ENCODE results near the gene TRIOBP.

TRIOBP gene

DNA sequence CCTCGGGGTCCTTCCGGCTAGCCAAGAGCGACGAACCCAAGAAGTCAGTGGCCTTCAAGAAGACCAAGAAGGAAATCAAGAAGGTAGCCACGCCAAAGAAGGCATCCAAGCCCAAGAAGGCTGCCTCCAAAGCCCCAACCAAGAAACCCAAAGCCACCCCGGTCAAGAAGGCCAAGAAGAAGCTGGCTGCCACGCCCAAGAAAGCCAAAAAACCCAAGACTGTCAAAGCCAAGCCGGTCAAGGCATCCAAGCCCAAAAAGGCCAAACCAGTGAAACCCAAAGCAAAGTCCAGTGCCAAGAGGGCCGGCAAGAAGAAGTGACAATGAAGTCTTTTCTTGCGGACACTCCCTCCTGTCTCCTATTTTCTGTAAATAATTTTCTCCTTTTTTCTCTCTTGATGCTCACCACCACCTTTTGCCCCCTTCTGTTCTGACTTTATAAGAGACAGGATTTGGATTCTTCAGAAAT is 109.0 kb downstream of the TRIOBP start:
- Histone ChIP-seq H3K4me1 (ENCODE audit: control insufficient read depth in 2 of 2, insufficient read depth in 2 of 2, low read length in 2 of 2) (peaks cover 26 to 27% of the 10 kb centered on the region in 2 donors), H3K4me3 (ENCODE audit: low read length in 2 of 2) (peak overlapping the region; percentile 80 to 85), H3K27ac (ENCODE audit: low read depth in 2 of 2, low read length in 2 of 2) (peak overlapping the region; percentile 94 to 96), H3K27me3 (ENCODE audit: control insufficient read depth in 2 of 2, insufficient read depth in 2 of 2, low read length in 2 of 2) (no peaks in the 10 kb centered on the region), H3K36me3 (ENCODE audit: control insufficient read depth in 2 of 2, insufficient read depth in 2 of 2, low read length in 2 of 2) (no peaks in the 10 kb centered on the region), H3K9me3 (ENCODE audit: control insufficient read depth in 2 of 2, low read length in 2 of 2) (no peaks in the 10 kb centered on the region), H3K9ac (ENCODE audit: low read depth in 1 of 2, low read length in 2 of 2) (peak overlapping the region; percentile 87 to 90)

DNA sequence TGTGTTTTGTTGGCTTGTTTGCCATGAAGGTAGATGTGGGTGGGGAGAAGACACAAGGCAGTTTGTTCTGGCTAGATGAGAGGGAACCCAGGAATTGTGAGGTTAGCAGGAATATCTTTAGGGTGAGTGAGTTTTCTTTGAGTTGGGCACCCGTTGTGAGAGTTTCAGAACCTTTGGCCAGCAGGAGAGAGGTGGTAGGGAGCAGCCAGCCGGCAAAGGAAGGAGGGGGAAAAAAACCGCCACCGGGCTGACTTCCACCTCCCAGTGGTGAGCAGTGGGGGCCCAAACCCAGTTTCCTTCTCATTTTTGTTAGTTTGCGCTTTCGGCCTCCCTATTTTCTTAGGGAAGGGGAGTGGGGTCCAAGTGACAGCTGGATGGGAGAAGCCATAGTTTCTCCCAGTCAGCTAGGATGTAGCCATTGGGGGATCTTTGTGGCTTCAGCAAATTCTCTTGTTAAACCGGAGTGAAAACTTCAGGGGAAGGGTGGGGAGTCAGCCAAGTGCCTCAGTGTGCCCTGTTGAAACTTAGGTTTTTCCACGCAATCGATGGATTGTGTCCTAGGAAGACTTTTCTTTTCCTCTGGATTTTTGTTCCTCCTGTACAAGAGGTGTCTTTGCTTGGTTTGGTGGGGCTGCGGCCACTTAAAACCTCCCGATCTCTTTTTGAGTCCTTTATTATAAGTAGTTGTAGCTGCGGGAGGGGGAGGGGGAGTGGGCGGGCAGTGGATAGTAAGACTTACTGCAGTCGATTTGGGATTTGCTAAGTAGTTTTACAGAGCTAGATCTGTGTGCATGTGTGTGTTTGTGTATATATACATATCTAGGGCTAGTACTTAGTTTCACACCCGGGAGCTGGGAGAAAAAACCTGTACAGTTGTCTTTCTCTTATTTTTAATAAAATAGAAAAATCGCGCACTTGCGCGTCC is 109.8 kb downstream of the TRIOBP start:
- peaks cover 23 to 27% of the 10 kb centered on the region in 2 donors for H3K4me1 ChIP-seq (ENCODE audit: control insufficient read depth in 2 of 2, insufficient read depth in 2 of 2, low read length in 2 of 2)
- H3K27me3 ChIP-seq (ENCODE audit: control insufficient read depth in 2 of 2, insufficient read depth in 2 of 2, low read length in 2 of 2) = no peaks in the 10 kb centered on the region
- no peaks in the 10 kb centered on the region for H3K36me3 ChIP-seq (ENCODE audit: control insufficient read depth in 2 of 2, insufficient read depth in 2 of 2, low read length in 2 of 2)
- H3K27ac ChIP-seq (ENCODE audit: low read depth in 2 of 2, low read length in 2 of 2) = peak overlapping the region; percentile 94 to 96
- peak overlapping the region; percentile 87 to 90 for H3K9ac ChIP-seq (ENCODE audit: low read depth in 1 of 2, low read length in 2 of 2)
- peak overlapping the region; percentile 80 to 85 for H3K4me3 ChIP-seq (ENCODE audit: low read length in 2 of 2)
- no peaks in the 10 kb centered on the region for H3K9me3 ChIP-seq (ENCODE audit: control insufficient read depth in 2 of 2, low read length in 2 of 2)

DNA sequence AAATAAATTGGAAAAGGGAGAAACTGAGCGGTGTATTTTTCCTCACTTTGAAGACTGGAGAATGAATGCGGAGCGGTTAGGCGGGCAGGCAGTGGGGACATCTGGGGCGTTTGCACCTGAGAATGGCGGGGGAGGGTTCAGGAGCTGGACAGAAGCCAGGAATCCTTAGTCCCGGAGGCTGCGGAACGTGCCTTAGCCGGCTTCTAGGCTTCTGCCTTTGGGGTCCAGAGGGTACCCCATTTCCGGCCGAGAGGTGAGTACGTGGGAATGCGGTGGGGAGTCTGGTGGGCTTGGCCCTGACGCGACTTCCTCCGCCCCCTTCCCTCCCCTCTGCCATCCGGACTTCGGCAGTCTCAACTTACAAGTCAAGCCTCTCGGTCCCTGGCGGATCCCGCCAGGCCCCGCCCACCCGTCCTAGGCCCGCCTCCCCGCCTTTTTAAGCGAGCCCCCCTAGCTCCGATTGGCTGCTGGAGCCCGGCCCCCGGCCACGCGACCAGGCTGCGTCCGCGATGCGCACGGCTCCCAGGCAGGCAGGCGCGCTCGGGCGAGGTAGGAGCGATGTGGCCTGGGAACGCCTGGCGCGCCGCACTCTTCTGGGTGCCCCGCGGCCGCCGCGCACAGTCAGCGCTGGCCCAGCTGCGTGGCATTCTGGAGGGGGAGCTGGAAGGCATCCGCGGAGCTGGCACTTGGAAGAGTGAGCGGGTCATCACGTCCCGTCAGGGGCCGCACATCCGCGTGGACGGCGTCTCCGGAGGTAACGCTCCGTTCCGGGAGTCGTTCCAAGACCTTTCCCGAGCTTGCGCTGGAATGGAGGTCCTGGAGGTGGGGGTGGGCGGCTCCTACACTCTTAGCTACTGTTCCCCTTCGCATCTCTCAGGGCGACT is 110.8 kb downstream of the TRIOBP start, which contains the start of gene GCAT:
Gene GCAT, plus strand, starts transcription at position 525 of the 884 bp plus-strand sequence. Its CDS starts 34 bp downstream, at position 559.
- Histone ChIP-seq H3K27ac (ENCODE audit: low read depth in 2 of 2, low read length in 2 of 2) (peak within 1 kb of the TSS; percentile 94 to 96), H3K4me3 (ENCODE audit: low read length in 2 of 2) (peak within 1 kb of the TSS; percentile 80 to 85), H3K9me3 (ENCODE audit: control insufficient read depth in 2 of 2, low read length in 2 of 2) (no peaks in the 10 kb centered on the region), H3K27me3 (ENCODE audit: control insufficient read depth in 2 of 2, insufficient read depth in 2 of 2, low read length in 2 of 2) (no peaks in the 10 kb centered on the region), H3K9ac (ENCODE audit: low read depth in 1 of 2, low read length in 2 of 2) (peak within 1 kb of the TSS; percentile 87 to 90), H3K36me3 (ENCODE audit: control insufficient read depth in 2 of 2, insufficient read depth in 2 of 2, low read length in 2 of 2) (no peaks in the 10 kb centered on the region), H3K4me1 (ENCODE audit: control insufficient read depth in 2 of 2, insufficient read depth in 2 of 2, low read length in 2 of 2) (peaks cover 19 to 27% of the 10 kb centered on the region in 2 donors)

DNA sequence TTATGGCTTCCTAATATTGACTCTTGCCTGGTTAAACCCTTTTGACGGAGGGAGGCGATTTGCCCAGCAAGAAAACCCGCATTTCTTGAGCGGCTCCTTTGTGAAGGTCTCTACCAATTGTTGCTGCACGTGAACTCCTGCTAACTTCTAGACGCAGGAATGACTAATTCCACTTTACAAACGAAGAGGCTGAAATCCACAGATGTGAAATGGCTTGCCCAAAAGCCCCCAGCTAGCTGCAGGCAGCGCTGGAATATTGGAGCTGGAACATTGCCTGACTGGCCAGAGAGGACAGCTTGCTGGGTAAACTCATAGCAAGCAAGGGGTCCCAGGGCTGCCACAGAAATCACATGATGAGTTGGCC is 111.4 kb downstream of the TRIOBP start:
- Histone ChIP-seq H3K27ac (ENCODE audit: low read depth in 2 of 2, low read length in 2 of 2) (peak overlapping the region; percentile 60 to 96), H3K4me1 (ENCODE audit: control insufficient read depth in 2 of 2, insufficient read depth in 2 of 2, low read length in 2 of 2) (peaks cover 13 to 21% of the 10 kb centered on the region in 2 donors), H3K36me3 (ENCODE audit: control insufficient read depth in 2 of 2, insufficient read depth in 2 of 2, low read length in 2 of 2) (no peaks in the 10 kb centered on the region), H3K4me3 (ENCODE audit: low read length in 2 of 2) (peak overlapping the region; percentile 80 to 85), H3K9ac (ENCODE audit: low read depth in 1 of 2, low read length in 2 of 2) (peak overlapping the region; percentile 80 to 90), H3K9me3 (ENCODE audit: control insufficient read depth in 2 of 2, low read length in 2 of 2) (no peaks in the 10 kb centered on the region), H3K27me3 (ENCODE audit: control insufficient read depth in 2 of 2, insufficient read depth in 2 of 2, low read length in 2 of 2) (no peaks in the 10 kb centered on the region)

DNA sequence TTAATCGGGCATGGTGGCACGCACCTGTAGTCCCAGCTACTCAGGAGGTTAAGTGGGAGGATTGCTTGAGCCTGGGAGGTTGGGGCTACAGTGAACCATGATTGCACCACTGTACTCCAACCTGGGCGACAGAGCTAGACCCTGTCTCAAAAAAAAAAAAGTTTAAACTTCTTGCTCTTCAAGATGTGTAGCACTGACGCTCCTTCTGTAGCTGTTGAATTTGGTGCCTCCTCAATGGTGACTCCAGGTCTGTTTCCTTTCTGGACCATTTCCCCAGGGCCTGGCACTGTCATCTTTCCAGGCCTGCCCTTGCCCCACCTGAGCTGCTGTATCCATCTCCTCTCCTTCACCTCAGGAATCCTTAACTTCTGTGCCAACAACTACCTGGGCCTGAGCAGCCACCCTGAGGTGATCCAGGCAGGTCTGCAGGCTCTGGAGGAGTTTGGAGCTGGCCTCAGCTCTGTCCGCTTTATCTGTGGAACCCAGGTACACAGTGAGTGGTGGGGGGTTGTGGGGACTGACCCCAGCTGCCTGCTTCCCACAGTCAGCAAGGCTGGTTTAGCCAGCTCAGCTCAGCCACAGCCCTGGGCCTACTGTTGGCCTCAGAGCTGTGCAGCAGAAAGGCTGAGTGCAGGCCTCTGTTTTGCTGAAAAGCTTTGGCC is 113.0 kb downstream of the TRIOBP start:
- Histone ChIP-seq H3K27ac (ENCODE audit: low read depth in 2 of 2, low read length in 2 of 2) (no peak overlapping the region), H3K4me3 (ENCODE audit: low read length in 2 of 2) (no peak overlapping the region), H3K36me3 (ENCODE audit: control insufficient read depth in 2 of 2, insufficient read depth in 2 of 2, low read length in 2 of 2) (no peaks in the 10 kb centered on the region), H3K27me3 (ENCODE audit: control insufficient read depth in 2 of 2, insufficient read depth in 2 of 2, low read length in 2 of 2) (no peaks in the 10 kb centered on the region), H3K4me1 (ENCODE audit: control insufficient read depth in 2 of 2, insufficient read depth in 2 of 2, low read length in 2 of 2) (peaks cover 6 to 14% of the 10 kb centered on the region in 2 donors), H3K9ac (ENCODE audit: low read depth in 1 of 2, low read length in 2 of 2) (no peak overlapping the region), H3K9me3 (ENCODE audit: control insufficient read depth in 2 of 2, low read length in 2 of 2) (no peaks in the 10 kb centered on the region)

DNA sequence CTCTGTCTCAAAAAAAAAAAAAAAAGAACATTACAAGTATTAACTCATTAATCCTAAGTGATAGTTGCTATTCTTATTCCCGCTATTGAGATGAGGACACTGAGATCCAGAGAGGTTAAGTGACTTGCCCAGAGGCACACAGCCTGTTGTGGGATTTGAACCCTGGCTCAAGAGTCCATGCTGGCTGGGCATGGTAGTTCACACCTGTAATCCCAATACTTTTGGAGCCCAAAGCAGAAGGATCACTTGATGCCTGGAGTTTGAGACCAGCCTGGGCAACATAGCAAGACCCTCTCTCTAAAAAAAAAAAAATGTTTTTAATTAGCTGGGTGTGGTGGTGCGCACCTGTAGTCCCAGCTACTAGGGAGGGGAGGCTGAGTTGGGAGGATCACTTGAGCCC is 115.0 kb downstream of the TRIOBP start:
- no peak overlapping the region for H3K4me3 ChIP-seq (ENCODE audit: low read length in 2 of 2)
- no peaks in the 10 kb centered on the region for H3K36me3 ChIP-seq (ENCODE audit: control insufficient read depth in 2 of 2, insufficient read depth in 2 of 2, low read length in 2 of 2)
- no peaks in the 10 kb centered on the region for H3K9me3 ChIP-seq (ENCODE audit: control insufficient read depth in 2 of 2, low read length in 2 of 2)
- H3K9ac ChIP-seq (ENCODE audit: low read depth in 1 of 2, low read length in 2 of 2) = no peak overlapping the region
- H3K27me3 ChIP-seq (ENCODE audit: control insufficient read depth in 2 of 2, insufficient read depth in 2 of 2, low read length in 2 of 2) = no peaks in the 10 kb centered on the region
- H3K4me1 ChIP-seq (ENCODE audit: control insufficient read depth in 2 of 2, insufficient read depth in 2 of 2, low read length in 2 of 2) = peaks cover 6% of the 10 kb centered on the region in 2 donors
- H3K27ac ChIP-seq (ENCODE audit: low read depth in 2 of 2, low read length in 2 of 2) = no peak overlapping the region

DNA sequence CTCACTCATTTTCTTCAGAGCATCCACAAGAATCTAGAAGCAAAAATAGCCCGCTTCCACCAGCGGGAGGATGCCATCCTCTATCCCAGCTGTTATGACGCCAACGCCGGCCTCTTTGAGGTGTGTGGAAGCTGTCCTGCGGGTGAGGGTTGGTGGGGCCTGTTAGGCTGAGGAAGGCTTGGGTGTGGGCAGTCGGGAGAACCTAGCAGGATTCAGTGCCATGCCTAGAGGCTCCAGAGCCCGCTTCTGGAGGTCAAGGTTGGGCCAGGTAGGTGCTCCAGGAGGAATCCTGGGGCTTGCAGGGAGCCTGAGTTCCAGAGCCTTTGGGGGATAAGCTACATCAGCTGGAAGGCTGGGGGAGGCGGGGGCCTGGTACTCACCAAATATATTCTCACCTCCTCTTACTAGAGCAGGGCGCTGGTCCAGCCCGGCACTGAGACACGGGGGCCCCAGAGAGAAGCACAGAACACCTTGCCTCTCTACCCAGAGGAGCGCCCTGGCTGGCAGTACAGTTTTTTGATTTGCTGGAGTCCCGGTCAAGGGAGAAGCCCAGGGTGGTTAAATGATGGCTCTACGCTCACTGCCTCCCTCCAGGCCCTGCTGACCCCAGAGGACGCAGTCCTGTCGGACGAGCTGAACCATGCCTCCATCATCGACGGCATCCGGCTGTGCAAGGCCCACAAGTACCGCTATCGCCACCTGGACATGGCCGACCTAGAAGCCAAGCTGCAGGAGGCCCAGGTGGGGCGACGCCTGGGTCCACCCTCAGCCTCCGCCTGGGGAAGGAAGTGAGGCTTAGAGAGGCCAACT is 116.2 kb downstream of the TRIOBP start:
- Histone ChIP-seq H3K4me1 (ENCODE audit: control insufficient read depth in 2 of 2, insufficient read depth in 2 of 2, low read length in 2 of 2) (peaks cover 8% of the 10 kb centered on the region in 2 donors), H3K4me3 (ENCODE audit: low read length in 2 of 2) (no peak overlapping the region), H3K36me3 (ENCODE audit: control insufficient read depth in 2 of 2, insufficient read depth in 2 of 2, low read length in 2 of 2) (no peaks in the 10 kb centered on the region), H3K9me3 (ENCODE audit: control insufficient read depth in 2 of 2, low read length in 2 of 2) (no peaks in the 10 kb centered on the region), H3K9ac (ENCODE audit: low read depth in 1 of 2, low read length in 2 of 2) (no peak overlapping the region), H3K27me3 (ENCODE audit: control insufficient read depth in 2 of 2, insufficient read depth in 2 of 2, low read length in 2 of 2) (no peaks in the 10 kb centered on the region), H3K27ac (ENCODE audit: low read depth in 2 of 2, low read length in 2 of 2) (no peak overlapping the region)

DNA sequence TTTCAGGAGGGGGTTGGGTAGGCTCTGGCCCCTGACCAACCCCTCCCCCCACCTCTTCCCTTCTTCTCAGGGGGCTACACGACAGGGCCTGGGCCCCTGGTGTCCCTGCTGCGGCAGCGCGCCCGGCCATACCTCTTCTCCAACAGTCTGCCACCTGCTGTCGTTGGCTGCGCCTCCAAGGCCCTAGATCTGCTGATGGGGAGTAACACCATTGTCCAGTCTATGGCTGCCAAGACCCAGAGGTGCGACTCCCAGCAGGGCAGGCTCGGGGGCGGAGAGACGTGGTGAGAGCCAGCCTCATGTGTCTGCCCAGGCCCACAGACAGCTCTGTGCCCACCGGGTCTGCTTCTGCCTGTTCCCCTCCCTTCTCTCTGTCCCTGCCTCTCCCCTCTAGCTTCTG is 118.7 kb downstream of the TRIOBP start:
- no peaks in the 10 kb centered on the region for H3K9me3 ChIP-seq (ENCODE audit: control insufficient read depth in 2 of 2, low read length in 2 of 2)
- no peaks in the 10 kb centered on the region for H3K27me3 ChIP-seq (ENCODE audit: control insufficient read depth in 2 of 2, insufficient read depth in 2 of 2, low read length in 2 of 2)
- H3K9ac ChIP-seq (ENCODE audit: low read depth in 1 of 2, low read length in 2 of 2) = no peak overlapping the region
- H3K4me1 ChIP-seq (ENCODE audit: control insufficient read depth in 2 of 2, insufficient read depth in 2 of 2, low read length in 2 of 2) = peaks cover 14% of the 10 kb centered on the region in 2 donors
- no peaks in the 10 kb centered on the region for H3K36me3 ChIP-seq (ENCODE audit: control insufficient read depth in 2 of 2, insufficient read depth in 2 of 2, low read length in 2 of 2)
- H3K27ac ChIP-seq (ENCODE audit: low read depth in 2 of 2, low read length in 2 of 2) = no peak overlapping the region
- no peak overlapping the region for H3K4me3 ChIP-seq (ENCODE audit: low read length in 2 of 2)

DNA sequence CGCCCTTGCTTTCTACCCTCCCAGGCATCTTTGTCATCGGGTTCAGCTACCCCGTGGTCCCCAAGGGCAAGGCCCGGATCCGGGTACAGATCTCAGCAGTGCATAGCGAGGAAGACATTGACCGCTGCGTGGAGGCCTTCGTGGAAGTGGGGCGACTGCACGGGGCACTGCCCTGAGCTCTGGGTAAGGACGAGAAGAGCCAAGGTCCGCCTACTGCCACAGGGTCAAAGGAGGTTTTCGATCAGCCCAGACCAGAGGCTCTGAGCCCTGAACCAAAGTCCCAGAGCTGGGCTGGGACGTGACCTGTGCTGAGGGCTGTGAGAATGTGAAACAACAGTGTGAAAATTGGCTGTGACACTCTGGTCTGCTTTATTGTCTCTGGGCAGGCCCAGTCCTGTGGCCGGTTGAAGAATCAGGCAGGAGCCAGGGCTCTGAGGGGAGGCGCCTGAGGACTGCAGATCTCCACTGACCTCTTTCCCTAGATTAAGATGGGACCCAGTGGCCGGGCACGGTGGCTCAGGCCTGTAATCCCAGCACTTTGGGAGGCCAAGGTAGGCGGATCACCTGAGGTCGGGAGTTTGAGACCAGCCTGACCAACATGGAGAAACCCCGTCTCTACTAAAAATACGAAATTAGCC is 119.8 kb downstream of the TRIOBP start:
- Histone ChIP-seq H3K27me3 (ENCODE audit: control insufficient read depth in 2 of 2, insufficient read depth in 2 of 2, low read length in 2 of 2) (no peaks in the 10 kb centered on the region), H3K27ac (ENCODE audit: low read depth in 2 of 2, low read length in 2 of 2) (no peak overlapping the region), H3K9ac (ENCODE audit: low read depth in 1 of 2, low read length in 2 of 2) (no peak overlapping the region), H3K4me1 (ENCODE audit: control insufficient read depth in 2 of 2, insufficient read depth in 2 of 2, low read length in 2 of 2) (peaks cover 14% of the 10 kb centered on the region in 2 donors), H3K36me3 (ENCODE audit: control insufficient read depth in 2 of 2, insufficient read depth in 2 of 2, low read length in 2 of 2) (no peaks in the 10 kb centered on the region), H3K4me3 (ENCODE audit: low read length in 2 of 2) (no peak overlapping the region), H3K9me3 (ENCODE audit: control insufficient read depth in 2 of 2, low read length in 2 of 2) (no peaks in the 10 kb centered on the region)
